Osteoblast (primary cell): ENCODE results near the gene C2CD3. TPM values are rescaled to one million over a fixed set of nuclear protein-coding genes. Genes with fewer than 3 reads are reported as not detected.
"Not testable (repeated sequence)": the region's sequence is repeated elsewhere in the genome, so short reads cannot be mapped to it uniquely, and the experiment has no call there.

Experiments
- DNase-seq: peaks from one replicate; pipeline ENCODE4 v3.0.0; 2011; ENCODE audit warnings: low spot score, mixed read lengths; ENCODE audit not compliant: insufficient read length; ENCODE audit errors: missing footprints
- H2AFZ ChIP-seq: 2 replicates; pipeline ENCODE4 v1.6.0; 2011; ENCODE audit warnings: mild to moderate bottlenecking, low read length
- H3K27ac ChIP-seq: 2 replicates; pipeline ENCODE4 v1.5.1; 2011; ENCODE audit warnings: mild to moderate bottlenecking, low read depth, low read length, moderate library complexity
- H3K27me3 ChIP-seq: 2 replicates; pipeline ENCODE4 v1.6.0; 2012; ENCODE audit warnings: mild to moderate bottlenecking, control low read depth, inconsistent platforms, low read length, moderate library complexity; ENCODE audit not compliant: insufficient read depth
- H3K36me3 ChIP-seq: 2 replicates; pipeline ENCODE4 v1.5.1; 2011; ENCODE audit warnings: mild to moderate bottlenecking, low read length, control low read depth, moderate library complexity; ENCODE audit not compliant: insufficient read depth
- H3K4me1 ChIP-seq: 2 replicates; pipeline ENCODE4 v1.5.1; 2011; ENCODE audit warnings: mild to moderate bottlenecking, low read length, control low read depth, moderate library complexity; ENCODE audit not compliant: insufficient read depth
- H3K4me2 ChIP-seq: 2 replicates; pipeline ENCODE4 v1.6.0; 2011; ENCODE audit warnings: mild to moderate bottlenecking, low read length; ENCODE audit not compliant: insufficient read depth
- H3K4me3 ChIP-seq: fragments of 200-600 bp; sonication (generic); 3 replicates; pipeline ENCODE4 v1.5.1; 2012; ENCODE audit warnings: mild to moderate bottlenecking, low read length, inconsistent platforms; ENCODE audit not compliant: insufficient read depth
- H3K79me2 ChIP-seq: 2 replicates; pipeline ENCODE4 v1.6.0; 2012; ENCODE audit warnings: mild to moderate bottlenecking, low read length, control low read depth, inconsistent platforms; ENCODE audit not compliant: insufficient read depth
- H3K9me3 ChIP-seq: 2 replicates; pipeline ENCODE4 v1.5.1; 2011; ENCODE audit warnings: low read depth, low read length, control low read depth
- H4K20me1 ChIP-seq: 2 replicates; pipeline ENCODE4 v1.6.0; 2012; ENCODE audit warnings: mild to moderate bottlenecking, low read length, control low read depth; ENCODE audit not compliant: insufficient read depth
- total RNA-seq: library from RNA; depleted of rRNA; stranded (reverse); fragments of >200 nt; gene quantifications from 2 replicates; pipeline ENCODE4 v1.2.3, GENCODE V29; 2012
- TF ChIP-seq, protein P1 (sequence below): IDR thresholded peaks from 2 replicates; pipeline ENCODE4 v1.5.1; 2011; ENCODE audit warnings: mild to moderate bottlenecking, low read depth, low read length, moderate library complexity; ENCODE audit errors: extremely low read depth

C2CD3 gene
- total RNA-seq, 1 donor = 14.1 TPM

DNA sequence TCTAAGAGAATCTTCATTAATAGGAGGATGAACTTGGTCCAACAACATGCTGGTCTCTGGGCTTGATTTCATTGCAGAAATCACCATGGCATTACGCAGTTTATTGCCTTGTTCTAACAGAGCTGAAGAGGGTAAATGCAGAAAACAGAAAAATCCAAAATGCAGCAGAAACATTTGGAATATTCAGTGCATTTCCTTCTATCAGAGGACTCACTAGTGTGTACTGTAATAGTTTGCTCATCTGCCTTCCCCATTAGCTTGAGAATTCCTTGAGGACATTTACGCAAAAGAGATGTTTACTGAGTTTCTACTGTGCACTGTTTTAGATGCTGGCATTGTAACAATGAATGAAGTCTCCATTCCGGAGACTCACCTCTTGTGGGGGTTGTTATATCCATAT lies 37.4 kb downstream of the C2CD3 start:
- no peak overlapping the region for H3K27ac ChIP-seq
- peaks cover 3% of the 10 kb centered on the region for H3K36me3 ChIP-seq
- no peaks in the 10 kb centered on the region for H4K20me1 ChIP-seq
- no peak for DNase-seq
- H3K4me2 ChIP-seq = no peak overlapping the region
- no peaks in the 10 kb centered on the region for H3K27me3 ChIP-seq
- TF ChIP-seq, protein P1, sequence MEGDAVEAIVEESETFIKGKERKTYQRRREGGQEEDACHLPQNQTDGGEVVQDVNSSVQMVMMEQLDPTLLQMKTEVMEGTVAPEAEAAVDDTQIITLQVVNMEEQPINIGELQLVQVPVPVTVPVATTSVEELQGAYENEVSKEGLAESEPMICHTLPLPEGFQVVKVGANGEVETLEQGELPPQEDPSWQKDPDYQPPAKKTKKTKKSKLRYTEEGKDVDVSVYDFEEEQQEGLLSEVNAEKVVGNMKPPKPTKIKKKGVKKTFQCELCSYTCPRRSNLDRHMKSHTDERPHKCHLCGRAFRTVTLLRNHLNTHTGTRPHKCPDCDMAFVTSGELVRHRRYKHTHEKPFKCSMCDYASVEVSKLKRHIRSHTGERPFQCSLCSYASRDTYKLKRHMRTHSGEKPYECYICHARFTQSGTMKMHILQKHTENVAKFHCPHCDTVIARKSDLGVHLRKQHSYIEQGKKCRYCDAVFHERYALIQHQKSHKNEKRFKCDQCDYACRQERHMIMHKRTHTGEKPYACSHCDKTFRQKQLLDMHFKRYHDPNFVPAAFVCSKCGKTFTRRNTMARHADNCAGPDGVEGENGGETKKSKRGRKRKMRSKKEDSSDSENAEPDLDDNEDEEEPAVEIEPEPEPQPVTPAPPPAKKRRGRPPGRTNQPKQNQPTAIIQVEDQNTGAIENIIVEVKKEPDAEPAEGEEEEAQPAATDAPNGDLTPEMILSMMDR = no peak
- no peaks in the 10 kb centered on the region for H3K9me3 ChIP-seq
- H3K79me2 ChIP-seq = no peaks in the 10 kb centered on the region
- H3K4me1 ChIP-seq = peaks cover 16% of the 10 kb centered on the region
- H2AFZ ChIP-seq = no peak overlapping the region
- no peak overlapping the region for H3K4me3 ChIP-seq

DNA sequence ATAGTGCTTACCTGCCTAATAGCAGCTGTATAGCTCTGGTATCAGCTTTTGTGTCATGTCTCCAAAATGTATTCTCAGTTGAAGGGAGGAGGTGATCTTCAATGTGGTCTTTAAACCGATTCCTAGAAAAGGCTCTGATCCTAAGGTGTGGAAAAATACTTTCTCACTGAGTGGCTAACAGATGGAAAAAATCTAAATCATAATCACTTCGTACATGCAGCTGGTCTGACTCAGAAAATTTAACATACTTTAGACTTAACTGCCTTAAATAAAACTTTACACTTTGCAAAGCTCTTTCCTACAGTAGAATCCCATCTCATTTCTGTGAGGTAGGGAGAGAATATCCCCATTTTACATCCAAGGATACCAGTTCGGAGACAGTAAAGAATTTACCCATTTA lies 38.0 kb downstream of the C2CD3 start:
- Histone ChIP-seq H3K4me3 (no peak overlapping the region), H3K4me2 (no peak overlapping the region), H3K4me1 (peaks cover 9% of the 10 kb centered on the region), H3K79me2 (no peaks in the 10 kb centered on the region), H3K9me3 (no peaks in the 10 kb centered on the region), H4K20me1 (no peaks in the 10 kb centered on the region), H3K36me3 (peaks cover 3% of the 10 kb centered on the region), H3K27ac (no peak overlapping the region), H2AFZ (no peak overlapping the region), H3K27me3 (no peaks in the 10 kb centered on the region)
- TF ChIP-seq, protein P1 = no peak
- no peak for DNase-seq

DNA sequence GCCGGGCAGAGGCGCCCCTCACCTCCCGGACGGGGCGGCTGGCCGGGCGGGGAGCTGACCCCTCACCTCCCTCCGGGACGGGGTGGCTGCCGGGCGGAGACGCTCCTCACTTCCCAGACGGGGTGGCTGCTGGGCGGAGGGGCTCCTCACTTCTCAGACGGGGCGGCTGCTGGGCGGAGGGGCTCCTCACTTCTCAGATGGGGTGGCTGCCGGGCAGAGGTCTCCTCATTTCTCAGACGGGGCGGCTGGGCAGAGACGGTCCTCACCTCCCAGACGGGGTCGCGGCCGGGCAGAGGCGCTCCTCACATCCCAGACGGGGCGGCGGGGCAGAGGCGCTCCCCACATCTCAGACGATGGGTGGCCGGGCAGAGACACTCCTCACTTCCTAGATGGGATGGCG lies 41.7 kb downstream of the C2CD3 start:
- not testable (repeated sequence) for H4K20me1 ChIP-seq, H3K4me1 ChIP-seq, H3K9me3 ChIP-seq, H2AFZ ChIP-seq, H3K4me2 ChIP-seq, H3K27ac ChIP-seq, DNase-seq, H3K27me3 ChIP-seq, H3K79me2 ChIP-seq, H3K36me3 ChIP-seq, H3K4me3 ChIP-seq

DNA sequence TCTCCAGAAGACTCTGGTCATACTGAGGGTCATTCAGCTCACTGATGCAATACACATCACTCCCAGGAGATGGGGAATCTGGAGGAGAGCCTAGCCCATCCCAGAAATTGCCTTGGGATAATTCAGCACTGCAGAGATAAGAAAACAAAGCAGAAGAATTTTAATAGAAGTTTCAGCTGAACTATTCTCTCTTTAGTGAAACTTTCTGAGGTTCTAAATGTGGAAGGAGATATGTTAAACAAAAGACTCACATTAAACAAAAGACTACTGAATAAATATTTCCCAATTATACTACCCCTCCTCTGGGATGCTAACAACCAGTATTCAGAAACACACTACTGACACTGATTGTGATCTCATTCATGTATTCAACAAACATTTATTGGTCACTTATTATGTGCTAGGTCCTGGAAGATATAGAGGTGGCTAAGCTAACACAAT lies 47.8 kb downstream of the C2CD3 start:
- Histone ChIP-seq H3K79me2 (no peaks in the 10 kb centered on the region), H3K4me1 (no peaks in the 10 kb centered on the region), H3K27me3 (no peaks in the 10 kb centered on the region), H2AFZ (no peak overlapping the region), H3K4me2 (no peak overlapping the region), H4K20me1 (no peaks in the 10 kb centered on the region), H3K27ac (no peak overlapping the region), H3K9me3 (no peaks in the 10 kb centered on the region), H3K36me3 (no peaks in the 10 kb centered on the region), H3K4me3 (no peak overlapping the region)
- DNase-seq = peak; percentile 61
- TF ChIP-seq, protein P1 = peak; percentile 5
